IPS-18a (cell line): ENCODE data around the gene UBXN2A.
"Not testable (repeated sequence)": the region's sequence is repeated elsewhere in the genome, so short reads cannot be mapped to it uniquely, and the experiment has no call there.

Experiments used
- H3K27ac ChIP-seq: one replicate; pipeline ENCODE4 v1.5.1; 2013; ENCODE audit warnings: low read length
- H3K27me3 ChIP-seq: one replicate; pipeline ENCODE4 v1.6.1; 2013; ENCODE audit warnings: mild to moderate bottlenecking, low read length; ENCODE audit not compliant: control insufficient read depth, insufficient read depth
- H3K36me3 ChIP-seq: one replicate; pipeline ENCODE4 v1.6.1; 2013; ENCODE audit warnings: low read depth, low read length; ENCODE audit not compliant: control insufficient read depth
- H3K4me1 ChIP-seq: one replicate; pipeline ENCODE4 v1.6.1; 2013; ENCODE audit warnings: low read depth, low read length; ENCODE audit not compliant: control insufficient read depth
- H3K4me3 ChIP-seq: one replicate; pipeline ENCODE4 v1.5.1; 2013; ENCODE audit warnings: low read length
- H3K9ac ChIP-seq: one replicate; pipeline ENCODE4 v1.6.1; 2013; ENCODE audit warnings: mild to moderate bottlenecking, low read length, moderate library complexity
- H3K9me3 ChIP-seq: one replicate; pipeline ENCODE4 v1.6.1; 2013; ENCODE audit warnings: low read depth, low read length; ENCODE audit not compliant: control insufficient read depth

The UBXN2A gene

GRCh38 chr2:24007693-24008092, 67.4 kb downstream of the UBXN2A start:
- Histone ChIP-seq H3K36me3 (no peaks in the 10 kb centered on the region), H3K27ac (no peak overlapping the region), H3K9ac (no peak overlapping the region), H3K27me3 (peaks cover 11% of the 10 kb centered on the region), H3K9me3 (no peaks in the 10 kb centered on the region), H3K4me1 (peaks cover 4% of the 10 kb centered on the region), H3K4me3 (no peak overlapping the region)

GRCh38 chr2:24008672-24009366, 68.6 kb downstream of the UBXN2A start:
- Histone ChIP-seq H3K9ac (no peak overlapping the region), H3K36me3 (no peaks in the 10 kb centered on the region)

GRCh38 chr2:24009367-24009679, 69.1 kb downstream of the UBXN2A start:
- Histone ChIP-seq H3K27ac (no peak overlapping the region), H3K4me1 (peaks cover 4% of the 10 kb centered on the region), H3K4me3 (peak overlapping the region; percentile 52)

More at GRCh38 chr2:24008672-24009366, 68.6 kb downstream of the UBXN2A start:
- Histone ChIP-seq H3K4me3 (no peak overlapping the region), H3K4me1 (peaks cover 4% of the 10 kb centered on the region), H3K27me3 (peaks cover 11% of the 10 kb centered on the region), H3K9me3 (no peaks in the 10 kb centered on the region), H3K27ac (no peak overlapping the region)

GRCh38 chr2:24009680-24010476, 69.6 kb downstream of the UBXN2A start, which contains the start of gene MFSD2B:
TSS of gene MFSD2B (plus strand) at chr2:24010085. CDS start at chr2:24010097, 12 bp downstream.
- Histone ChIP-seq H3K9me3 (no peaks in the 10 kb centered on the region), H3K36me3 (no peaks in the 10 kb centered on the region), H3K4me1 (peaks cover 4% of the 10 kb centered on the region), H3K27ac (no peak within 1 kb of the TSS), H3K4me3 (peak within 1 kb of the TSS; percentile 52), H3K9ac (peak within 1 kb of the TSS; percentile 25), H3K27me3 (peaks cover 11% of the 10 kb centered on the region)

More at GRCh38 chr2:24009367-24009679, 69.1 kb downstream of the UBXN2A start:
- Histone ChIP-seq H3K27me3 (peaks cover 11% of the 10 kb centered on the region), H3K9ac (peak overlapping the region; percentile 25), H3K36me3 (no peaks in the 10 kb centered on the region), H3K9me3 (no peaks in the 10 kb centered on the region)

GRCh38 chr2:24010477-24011249, 70.4 kb downstream of the UBXN2A start:
- no peaks in the 10 kb centered on the region for H3K36me3 ChIP-seq
- H3K9ac ChIP-seq = peak overlapping the region; percentile 25
- peaks cover 11% of the 10 kb centered on the region for H3K27me3 ChIP-seq
- no peaks in the 10 kb centered on the region for H3K9me3 ChIP-seq
- peak overlapping the region; percentile 52 for H3K4me3 ChIP-seq
- no peak overlapping the region for H3K27ac ChIP-seq
- peaks cover 4% of the 10 kb centered on the region for H3K4me1 ChIP-seq

- H3K27me3 ChIP-seq = peaks cover 11% of the 10 kb centered on the region
- no peak overlapping the region for H3K4me3 ChIP-seq
- no peaks in the 10 kb centered on the region for H3K36me3 ChIP-seq
- no peak overlapping the region for H3K9ac ChIP-seq
- H3K4me1 ChIP-seq = peaks cover 4% of the 10 kb centered on the region
- no peak overlapping the region for H3K27ac ChIP-seq
- no peaks in the 10 kb centered on the region for H3K9me3 ChIP-seq
Measured at GRCh38 chr2:24011250-24012104, 71.2 kb downstream of the UBXN2A start.

GRCh38 chr2:24012521-24013188, 72.4 kb downstream of the UBXN2A start:
- H3K4me3 ChIP-seq = no peak overlapping the region
- no peak overlapping the region for H3K9ac ChIP-seq
- H3K27me3 ChIP-seq = peaks cover 11% of the 10 kb centered on the region
- no peaks in the 10 kb centered on the region for H3K9me3 ChIP-seq
- peaks cover 4% of the 10 kb centered on the region for H3K4me1 ChIP-seq
- H3K27ac ChIP-seq = no peak overlapping the region
- H3K36me3 ChIP-seq = no peaks in the 10 kb centered on the region

- H3K27ac ChIP-seq, H3K36me3 ChIP-seq, H3K9me3 ChIP-seq, H3K27me3 ChIP-seq, H3K9ac ChIP-seq, H3K4me3 ChIP-seq, H3K4me1 ChIP-seq: not testable (repeated sequence)
Measured at GRCh38 chr2:24014902-24015301, 74.6 kb downstream of the UBXN2A start.

- Histone ChIP-seq H3K27me3 (no peaks in the 10 kb centered on the region), H3K9ac (no peak overlapping the region), H3K27ac (no peak overlapping the region), H3K4me3 (no peak overlapping the region), H3K9me3 (no peaks in the 10 kb centered on the region), H3K36me3 (no peaks in the 10 kb centered on the region), H3K4me1 (peaks cover 8% of the 10 kb centered on the region)
Measured at GRCh38 chr2:24015562-24016375, 75.5 kb downstream of the UBXN2A start.

GRCh38 chr2:24016376-24016761, 76.1 kb downstream of the UBXN2A start:
- H3K9me3 ChIP-seq = no peaks in the 10 kb centered on the region
- H3K9ac ChIP-seq = no peak overlapping the region
- H3K4me3 ChIP-seq = no peak overlapping the region
- H3K27me3 ChIP-seq = no peaks in the 10 kb centered on the region
- no peak overlapping the region for H3K27ac ChIP-seq
- H3K4me1 ChIP-seq = peaks cover 8% of the 10 kb centered on the region
- H3K36me3 ChIP-seq = no peaks in the 10 kb centered on the region
